H9 (cell line): Measurements from ENCODE around the gene CSNK1G1. TPM values are rescaled to one million over a fixed set of nuclear protein-coding genes. Genes with fewer than 3 reads are reported as not detected.

Source experiments
- DNase-seq: peaks from one replicate; pipeline ENCODE4 v3.0.0-alpha.2; 2017
- H2AFZ ChIP-seq: one replicate; pipeline ENCODE4 v1.6.1; 2013; ENCODE audit warnings: mild to moderate bottlenecking, low read length, control low read depth, moderate library complexity
- H2AK5ac ChIP-seq: 2 replicates; pipeline ENCODE4 v1.6.1; 2013; ENCODE audit warnings: low read length, control low read depth, mixed read lengths; ENCODE audit not compliant: insufficient read length
- H2BK120ac ChIP-seq: one replicate; pipeline ENCODE4 v1.6.1; 2013; ENCODE audit warnings: low read depth, mild to moderate bottlenecking, low read length, control low read depth, inconsistent platforms; ENCODE audit not compliant: poor library complexity, severe bottlenecking
- H2BK12ac ChIP-seq: 2 replicates; pipeline ENCODE4 v1.6.1; 2013; ENCODE audit warnings: low read length, control low read depth, mixed read lengths, low read depth; ENCODE audit not compliant: insufficient read length
- H2BK15ac ChIP-seq: 2 replicates; pipeline ENCODE4 v1.6.1; 2013; ENCODE audit warnings: low read depth, low read length, control low read depth
- H2BK20ac ChIP-seq: one replicate; pipeline ENCODE4 v1.6.1; 2013; ENCODE audit warnings: low read depth, mild to moderate bottlenecking, low read length, control low read depth, inconsistent platforms; ENCODE audit not compliant: poor library complexity, severe bottlenecking
- H2BK5ac ChIP-seq: 2 replicates; pipeline ENCODE4 v1.6.1; 2013; ENCODE audit warnings: low read length, control low read depth, mixed read lengths; ENCODE audit not compliant: insufficient read length
- H3K14ac ChIP-seq: 2 replicates; pipeline ENCODE4 v1.6.1; 2013; ENCODE audit warnings: low read length, control low read depth; ENCODE audit not compliant: insufficient read depth
- H3K18ac ChIP-seq: 2 replicates; pipeline ENCODE4 v1.6.1; 2013; ENCODE audit warnings: low read depth, mild to moderate bottlenecking, mixed read lengths, low read length, control low read depth; ENCODE audit not compliant: insufficient read length
- H3K23ac ChIP-seq: 2 replicates; pipeline ENCODE4 v1.6.1; 2013; ENCODE audit warnings: low read length, control low read depth, mixed read lengths, low read depth; ENCODE audit not compliant: insufficient read length
- H3K23me2 ChIP-seq: 2 replicates; pipeline ENCODE4 v1.6.1; 2013; ENCODE audit warnings: low read depth, mild to moderate bottlenecking, mixed read lengths, low read length, control low read depth; ENCODE audit not compliant: insufficient read length, poor library complexity, severe bottlenecking
- H3K27ac ChIP-seq: 2 replicates; pipeline ENCODE4 v1.5.1; 2013; ENCODE audit warnings: low read length, control low read depth, mixed read lengths, low read depth; ENCODE audit not compliant: insufficient read length
- H3K27me3 ChIP-seq: 2 replicates; pipeline ENCODE4 v1.6.1; 2013; ENCODE audit warnings: low read length, control low read depth, inconsistent platforms; ENCODE audit not compliant: insufficient read depth
- H3K4ac ChIP-seq: 2 replicates; pipeline ENCODE4 v1.6.1; 2013; ENCODE audit warnings: low read depth, mild to moderate bottlenecking, control low read depth, inconsistent platforms, low read length, moderate library complexity
- H3K4me1 ChIP-seq: 2 replicates; pipeline ENCODE4 v1.6.1; 2013; ENCODE audit warnings: low read length, control low read depth, inconsistent platforms; ENCODE audit not compliant: insufficient read depth
- H3K4me2 ChIP-seq: 2 replicates; pipeline ENCODE4 v1.6.1; 2013; ENCODE audit warnings: low read length, control low read depth, mixed read lengths; ENCODE audit not compliant: insufficient read length, insufficient read depth
- H3K56ac ChIP-seq: 2 replicates; pipeline ENCODE4 v1.6.1; 2013; ENCODE audit warnings: low read depth, mild to moderate bottlenecking, mixed read lengths, low read length, control low read depth; ENCODE audit not compliant: insufficient read length
- H3K79me1 ChIP-seq: 2 replicates; pipeline ENCODE4 v1.6.1; 2013; ENCODE audit warnings: low read depth, mild to moderate bottlenecking, moderate library complexity, low read length, control low read depth, inconsistent platforms; ENCODE audit not compliant: insufficient read depth, poor library complexity, severe bottlenecking
- H3K79me2 ChIP-seq: 2 replicates; pipeline ENCODE4 v1.6.1; 2013; ENCODE audit warnings: low read length, control low read depth, inconsistent platforms; ENCODE audit not compliant: insufficient read depth
- H3K9ac ChIP-seq: 2 replicates; pipeline ENCODE4 v1.6.1; 2013; ENCODE audit warnings: low read length, control low read depth, mixed read lengths; ENCODE audit not compliant: insufficient read length; ENCODE audit errors: extremely low read depth
- H3K9me3 ChIP-seq: one replicate; pipeline ENCODE4 v1.6.1; 2013; ENCODE audit warnings: low read depth, low read length, inconsistent platforms; ENCODE audit not compliant: control insufficient read depth
- H3T11ph ChIP-seq: one replicate; pipeline ENCODE4 v1.6.1; 2013; ENCODE audit warnings: mild to moderate bottlenecking, low read length, control low read depth, inconsistent platforms
- H4K20me1 ChIP-seq: one replicate; pipeline ENCODE4 v1.6.1; 2013; ENCODE audit not compliant: control insufficient read depth, insufficient read length, insufficient read depth
- H4K5ac ChIP-seq: 2 replicates; pipeline ENCODE4 v1.6.1; 2013; ENCODE audit warnings: low read depth, mild to moderate bottlenecking, mixed read lengths, low read length, control low read depth; ENCODE audit not compliant: insufficient read length
- H4K8ac ChIP-seq: replicated peaks from 2 replicates; pipeline ENCODE4 v1.6.1; 2013; ENCODE audit warnings: low read length, control low read depth, mixed read lengths, low read depth; ENCODE audit not compliant: insufficient read length
- H4K91ac ChIP-seq: 2 replicates; pipeline ENCODE4 v1.6.1; 2013; ENCODE audit warnings: low read depth, mild to moderate bottlenecking, moderate library complexity, mixed read lengths, low read length, control low read depth; ENCODE audit not compliant: insufficient read length
- H3K27ac Mint-ChIP-seq, 3 experiments: 2 replicates in 2 of 3; 3 replicates in 1 of 3; pipeline ENCODE4 v1.8.0; 2020 to 2021; ENCODE audit warnings: mixed read lengths in 3 of 3, mild to moderate bottlenecking in 1 of 3, moderate library complexity in 1 of 3
- H3K27me3 Mint-ChIP-seq: 2 replicates; pipeline ENCODE4 v1.8.0; 2021; ENCODE audit warnings: low read depth, mild to moderate bottlenecking, moderate library complexity, mixed read lengths
- H3K36me3 Mint-ChIP-seq, 3 experiments: 2 replicates in 2 of 3; 3 replicates in 1 of 3; pipeline ENCODE4 v1.8.0; 2020 to 2021; ENCODE audit warnings: low read depth in 3 of 3, mixed read lengths in 3 of 3; ENCODE audit not compliant: insufficient read depth in 1 of 3
- H3K4me1 Mint-ChIP-seq, 2 experiments: 2 replicates each; pipeline ENCODE4 v1.8.0; 2020; ENCODE audit warnings: mixed read lengths in 2 of 2
- H3K4me3 Mint-ChIP-seq, 2 experiments: 2 replicates in 1 of 2; 3 replicates in 1 of 2; pipeline ENCODE4 v1.8.0; 2020 to 2021; ENCODE audit warnings: mild to moderate bottlenecking in 2 of 2, mixed read lengths in 2 of 2, moderate library complexity in 1 of 2
- H3K9me3 Mint-ChIP-seq, 2 experiments: 2 replicates in 1 of 2; 3 replicates in 1 of 2; pipeline ENCODE4 v1.8.0; 2020; ENCODE audit warnings: mild to moderate bottlenecking in 2 of 2, mixed read lengths in 2 of 2, moderate library complexity in 1 of 2
- CTCF ChIP-seq: fragments of 200-600 bp; sonication (generic); conservative IDR thresholded peaks from 3 replicates; pipeline ENCODE4 v1.8.0; 2021; ENCODE audit warnings: antibody characterized with exemption, mild to moderate bottlenecking
- WGBS: extraction: QIAGEN DNeasy Blood & Tissue Kit; methylation state at CpG from one replicate; pipeline ENCODE4 v1.1.7; 2013; ENCODE audit warnings: missing lambda C conversion rate, low lambda C conversion rate, mixed read lengths; ENCODE audit not compliant: insufficient read length; ENCODE audit errors: extremely low coverage; 5-methylcytosine and 5-hydroxymethylcytosine counted together
- total RNA-seq: library from RNA; stranded (reverse); gene quantifications from 2 replicates; pipeline ENCODE4 v1.2.1, GENCODE V29; 2021

The CSNK1G1 gene
- total RNA-seq, 1 experiment from 2014 or later, result 17.1 TPM

- H3K9me3 ChIP-seq, result no peaks in the 10 kb centered on the region
- no peak overlapping the region for H4K8ac ChIP-seq
- H2BK5ac ChIP-seq, result no peak overlapping the region
- no peaks in the 10 kb centered on the region for H3K9me3 Mint-ChIP-seq
- no peaks in the 10 kb centered on the region for H3K27me3 Mint-ChIP-seq
- no peak overlapping the region for H2BK15ac ChIP-seq
- 0 out of 4 replicates have a peak, but pooled peaks cover 0 to 7% of the 10 kb centered on the region in 2 experiments for H3K4me1 Mint-ChIP-seq
- no peak overlapping the region for H3K4me2 ChIP-seq
- H3K36me3 Mint-ChIP-seq, result peaks cover 15 to 68% (median 61%) of the 10 kb centered on the region in 3 experiments; a peak in 6 of 7 replicates
- no peak overlapping the region for H3K4me3 Mint-ChIP-seq
- no peak for DNase-seq
- no peak overlapping the region for H2BK120ac ChIP-seq
- H2BK12ac ChIP-seq, result no peak overlapping the region
- no peaks in the 10 kb centered on the region for H3K27me3 ChIP-seq
- H3K79me2 ChIP-seq, result no peaks in the 10 kb centered on the region
- no peak overlapping the region for H2BK20ac ChIP-seq
- WGBS, result no CpG with 5 or more reads among the region's 9 CpGs
- H3K56ac ChIP-seq, result no peak overlapping the region
- H4K91ac ChIP-seq, result no peak overlapping the region
- no peak overlapping the region for H3K14ac ChIP-seq
- no peaks in the 10 kb centered on the region for H4K20me1 ChIP-seq
- no peaks in the 10 kb centered on the region for H3K23me2 ChIP-seq
- no peak for TF ChIP-seq CTCF
- H3K18ac ChIP-seq, result no peak overlapping the region
- H2AFZ ChIP-seq, result no peak overlapping the region
- H4K5ac ChIP-seq, result no peak overlapping the region
- no peak overlapping the region for H3K9ac ChIP-seq
- no peak overlapping the region for H3T11ph ChIP-seq
- H3K23ac ChIP-seq, result no peak overlapping the region
- H3K4ac ChIP-seq, result no peak overlapping the region
- no peaks in the 10 kb centered on the region for H3K4me1 ChIP-seq
- no peak overlapping the region for H3K27ac ChIP-seq
- H2AK5ac ChIP-seq, result no peak overlapping the region
- no peaks in the 10 kb centered on the region for H3K79me1 ChIP-seq
- no peak overlapping the region for H3K27ac Mint-ChIP-seq
Observed at GRCh38 chr15:64134345-64134829, 221.6 kb downstream of the CSNK1G1 start.
